Measurements from ENCODE around the gene EFNA5. TPM values are rescaled to one million over a fixed set of nuclear protein-coding genes. Genes with fewer than 3 reads are reported as not detected.

Gene EFNA5
- total RNA-seq, 5 donors from 2014 or later (not counting 1 experiment from before 2014, with no cell fraction given), result 0.06 to 2.6 (median 0.21) TPM; not detected in 1

GRCh38 chr5:107337281-107337680 is 333.5 kb downstream of the EFNA5 start:
- Mint-ChIP-seq H3K27ac (no peak overlapping the region), H3K4me1 (no peaks in the 10 kb centered on the region), H3K9me3 (peaks cover 0 to 4% (median 0%) of the 10 kb centered on the region in 3 donors), H3K36me3 (no peaks in the 10 kb centered on the region), H3K27me3 (peaks cover 0 to 5% of the 10 kb centered on the region in 2 donors), H3K4me3 (no peak overlapping the region)
- H3K27ac ChIP-seq (ENCODE audit: low read length), result no peak overlapping the region
- ChIA-PET POLR2A (no interaction called here), CTCF (interaction anchor here in 1 of 2 donors (0.6 to 1.0 kb wide), 3 partner anchors 8 to 479 kb away, joined by 3 read pairs; no protein-coding TSS in a partner anchor)
- H3K4me3 ChIP-seq (ENCODE audit: control insufficient read depth in 1 of 2, extremely low read depth in 1 of 2, low read length in 1 of 2), result no peak overlapping the region
- WGBS (ENCODE audit: insufficient coverage), result no CpG with 5 or more reads among the region's 1 CpG
- ATAC-seq (replicated peaks in 1 of 4) (no peak), DNase-seq (no peak)
- H3K36me3 ChIP-seq (ENCODE audit: control insufficient read depth in 2 of 2, extremely low read depth in 1 of 2, insufficient read depth in 1 of 2, low read length in 1 of 2), result no peaks in the 10 kb centered on the region
- H3K27me3 ChIP-seq (replicated peaks in 1 of 2; ENCODE audit: control insufficient read depth in 2 of 2, extremely low read depth in 1 of 2, insufficient read depth in 2 of 2, low read length in 1 of 2), result no peaks in the 10 kb centered on the region
- no peaks in the 10 kb centered on the region for H3K9me3 ChIP-seq
- no peaks in the 10 kb centered on the region for H3K4me1 ChIP-seq (ENCODE audit: control insufficient read depth in 1 of 2, extremely low read depth in 1 of 2, insufficient read depth in 2 of 2, low read length in 2 of 2)

DNA sequence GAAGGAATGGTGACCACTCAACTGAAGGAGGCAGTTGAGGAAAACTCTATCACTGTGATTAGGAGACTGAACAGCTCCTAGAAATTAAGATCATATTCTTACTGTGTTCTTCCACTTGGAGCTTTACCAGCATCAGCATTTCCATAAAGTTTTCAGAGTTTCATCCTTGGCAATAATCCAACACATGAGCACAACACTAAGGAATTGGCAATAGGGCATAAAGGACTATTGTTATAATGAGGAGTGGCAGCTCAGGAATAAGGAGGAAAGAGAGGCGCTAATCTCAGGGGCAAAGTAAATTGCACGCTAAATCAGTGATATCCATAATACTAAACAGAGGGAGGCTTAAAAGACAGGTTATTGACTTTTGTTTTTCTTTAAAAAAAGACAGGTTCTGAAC is 338.9 kb downstream of the EFNA5 start:
- Mint-ChIP-seq H3K27ac (no peak overlapping the region), H3K36me3 (no peaks in the 10 kb centered on the region), H3K4me1 (no peaks in the 10 kb centered on the region), H3K9me3 (no peaks in the 10 kb centered on the region), H3K27me3 (peaks cover 0 to 6% of the 10 kb centered on the region in 2 donors), H3K4me3 (no peak overlapping the region)
- ChIA-PET POLR2A (no interaction called here), CTCF (no interaction called here)
- DNase-seq (no peak), ATAC-seq (replicated peaks in 1 of 4) (no peak)
- no peak overlapping the region for H3K4me3 ChIP-seq (ENCODE audit: control insufficient read depth in 1 of 2, extremely low read depth in 1 of 2, low read length in 1 of 2)
- H3K27ac ChIP-seq (ENCODE audit: low read length), result no peak overlapping the region
- H3K4me1 ChIP-seq (ENCODE audit: control insufficient read depth in 1 of 2, extremely low read depth in 1 of 2, insufficient read depth in 2 of 2, low read length in 2 of 2), result no peaks in the 10 kb centered on the region
- WGBS (ENCODE audit: insufficient coverage), result no CpG with 5 or more reads among the region's 2 CpGs
- H3K36me3 ChIP-seq (ENCODE audit: control insufficient read depth in 2 of 2, extremely low read depth in 1 of 2, insufficient read depth in 1 of 2, low read length in 1 of 2), result no peaks in the 10 kb centered on the region
- no peaks in the 10 kb centered on the region for H3K9me3 ChIP-seq
- H3K27me3 ChIP-seq (replicated peaks in 1 of 2; ENCODE audit: control insufficient read depth in 2 of 2, extremely low read depth in 1 of 2, insufficient read depth in 2 of 2, low read length in 1 of 2), result no peaks in the 10 kb centered on the region

- ATAC-seq (replicated peaks in 1 of 4) (no peak), DNase-seq (no peak)
- H3K27me3 ChIP-seq (replicated peaks in 1 of 2; ENCODE audit: control insufficient read depth in 2 of 2, extremely low read depth in 1 of 2, insufficient read depth in 2 of 2, low read length in 1 of 2), result no peaks in the 10 kb centered on the region
- no peaks in the 10 kb centered on the region for H3K36me3 ChIP-seq (ENCODE audit: control insufficient read depth in 2 of 2, extremely low read depth in 1 of 2, insufficient read depth in 1 of 2, low read length in 1 of 2)
- Mint-ChIP-seq H3K4me3 (no peak overlapping the region), H3K4me1 (no peaks in the 10 kb centered on the region), H3K36me3 (no peaks in the 10 kb centered on the region), H3K27ac (no peak overlapping the region), H3K9me3 (no peaks in the 10 kb centered on the region), H3K27me3 (peaks cover 0 to 6% of the 10 kb centered on the region in 2 donors)
- ChIA-PET CTCF (no interaction called here), POLR2A (no interaction called here)
- no CpG with 5 or more reads among the region's 1 CpG for WGBS (ENCODE audit: insufficient coverage)
- no peak overlapping the region for H3K27ac ChIP-seq (ENCODE audit: low read length)
- H3K4me1 ChIP-seq (ENCODE audit: control insufficient read depth in 1 of 2, extremely low read depth in 1 of 2, insufficient read depth in 2 of 2, low read length in 2 of 2), result no peaks in the 10 kb centered on the region
- no peaks in the 10 kb centered on the region for H3K9me3 ChIP-seq
- H3K4me3 ChIP-seq (ENCODE audit: control insufficient read depth in 1 of 2, extremely low read depth in 1 of 2, low read length in 1 of 2), result no peak overlapping the region
These were observed 339.4 kb downstream of the EFNA5 start for GRCh38 chr5:107331312-107331711.

DNA sequence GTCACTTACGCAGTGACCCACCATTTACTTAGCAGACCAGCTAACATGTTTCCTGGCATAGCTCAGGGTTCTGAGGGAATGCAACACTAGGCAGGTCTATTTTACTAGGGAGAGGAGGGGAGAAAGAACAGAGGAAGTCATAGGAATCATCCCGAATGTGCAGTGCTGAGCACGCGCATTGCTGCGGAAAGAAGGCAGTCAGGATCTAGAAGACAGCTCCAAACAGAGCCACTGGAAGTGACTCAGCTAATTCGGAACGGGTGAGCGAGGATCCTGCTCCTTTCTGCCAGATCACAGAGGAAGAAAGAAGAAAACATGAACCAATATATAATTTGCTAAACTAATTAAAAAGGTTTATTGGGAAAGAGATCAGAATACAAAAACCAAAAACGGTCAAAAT is 339.8 kb downstream of the EFNA5 start:
- Histone ChIP-seq H3K9me3 (no peaks in the 10 kb centered on the region), H3K27me3 (replicated peaks in 1 of 2; ENCODE audit: control insufficient read depth in 2 of 2, extremely low read depth in 1 of 2, insufficient read depth in 2 of 2, low read length in 1 of 2) (no peaks in the 10 kb centered on the region), H3K27ac (ENCODE audit: low read length) (no peak overlapping the region), H3K4me1 (ENCODE audit: control insufficient read depth in 1 of 2, extremely low read depth in 1 of 2, insufficient read depth in 2 of 2, low read length in 2 of 2) (no peaks in the 10 kb centered on the region), H3K36me3 (ENCODE audit: control insufficient read depth in 2 of 2, extremely low read depth in 1 of 2, insufficient read depth in 1 of 2, low read length in 1 of 2) (no peaks in the 10 kb centered on the region), H3K4me3 (ENCODE audit: control insufficient read depth in 1 of 2, extremely low read depth in 1 of 2, low read length in 1 of 2) (no peak overlapping the region)
- CTCF ChIA-PET, result no interaction called here
- H3K36me3 Mint-ChIP-seq, result no peaks in the 10 kb centered on the region
- H3K27me3 Mint-ChIP-seq, result peaks cover 0 to 9% of the 10 kb centered on the region in 2 donors
- ATAC-seq (replicated peaks in 1 of 4) (no peak), DNase-seq (no peak)
- peaks cover 0 to under 1% (median 0%) of the 10 kb centered on the region in 3 donors for H3K9me3 Mint-ChIP-seq
- H3K4me3 Mint-ChIP-seq, result no peak overlapping the region
- H3K4me1 Mint-ChIP-seq, result no peaks in the 10 kb centered on the region
- no peak overlapping the region for H3K27ac Mint-ChIP-seq
- POLR2A ChIA-PET, result no interaction called here
- WGBS (ENCODE audit: insufficient coverage), result no CpG with 5 or more reads among the region's 9 CpGs

DNA sequence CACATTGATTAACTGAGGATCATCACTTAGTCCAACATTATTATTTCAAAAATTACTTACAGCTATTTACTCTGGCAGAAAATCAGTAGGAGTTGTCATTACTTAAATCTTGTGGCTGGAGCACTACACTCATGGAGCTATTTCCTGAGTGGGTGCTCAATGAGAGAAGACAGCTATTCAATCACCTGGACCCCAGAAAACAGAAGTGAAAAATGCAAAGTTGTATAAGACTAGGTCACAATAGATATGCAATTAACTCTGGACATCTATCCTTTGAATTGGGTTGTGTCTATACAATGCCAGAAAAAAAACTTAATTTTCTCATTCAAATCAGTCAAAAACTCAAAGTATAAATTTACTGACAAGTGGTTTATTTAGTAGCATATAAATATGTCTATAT is 340.9 kb downstream of the EFNA5 start:
- ChIA-PET CTCF (no interaction called here), POLR2A (interaction anchor here in 1 of 2 donors (0.6 kb wide), 1 partner anchor 27 kb away, joined by 3 read pairs; no protein-coding TSS in a partner anchor)
- H3K9me3 ChIP-seq, result no peaks in the 10 kb centered on the region
- no peaks in the 10 kb centered on the region for H3K27me3 ChIP-seq (replicated peaks in 1 of 2; ENCODE audit: control insufficient read depth in 2 of 2, extremely low read depth in 1 of 2, insufficient read depth in 2 of 2, low read length in 1 of 2)
- no peaks in the 10 kb centered on the region for H3K36me3 ChIP-seq (ENCODE audit: control insufficient read depth in 2 of 2, extremely low read depth in 1 of 2, insufficient read depth in 1 of 2, low read length in 1 of 2)
- no peaks in the 10 kb centered on the region for H3K4me1 ChIP-seq (ENCODE audit: control insufficient read depth in 1 of 2, extremely low read depth in 1 of 2, insufficient read depth in 2 of 2, low read length in 2 of 2)
- Mint-ChIP-seq H3K36me3 (no peaks in the 10 kb centered on the region), H3K9me3 (peaks cover 0 to 3% (median 0%) of the 10 kb centered on the region in 3 donors), H3K4me3 (no peak overlapping the region), H3K27me3 (peaks cover 0 to 11% of the 10 kb centered on the region in 2 donors), H3K4me1 (no peaks in the 10 kb centered on the region), H3K27ac (no peak overlapping the region)
- H3K27ac ChIP-seq (ENCODE audit: low read length), result no peak overlapping the region
- no peak for DNase-seq
- no peak overlapping the region for H3K4me3 ChIP-seq (ENCODE audit: control insufficient read depth in 1 of 2, extremely low read depth in 1 of 2, low read length in 1 of 2)
- no peak for ATAC-seq (replicated peaks in 1 of 4)
